Measurements from ENCODE around the gene HTT.

GRCh38 chr4:3252831-3253641 is 178.6 kb downstream of the HTT start:
- TF ChIP-seq CTCF (IDR thresholded peaks at IDR 0.05) (no peak), POLR2A (IDR thresholded peaks at IDR 0.05) (no peak)
